Endothelial cell of umbilical vein (primary cell): ENCODE results near the gene MYO5B. TPM values are rescaled to one million over a fixed set of nuclear protein-coding genes. Genes with fewer than 3 reads are reported as not detected.
"Not testable (repeated sequence)": the region's sequence is repeated elsewhere in the genome, so short reads cannot be mapped to it uniquely, and the experiment has no call there.

ENCODE experiments used
- BruUV-seq: library from RNA; stranded (reverse); fragments of 400-500 nt; replicated peaks from 2 replicates; lab custom pipeline; 2021; lab: Mats Ljungman, UMichigan
- CTCF ChIA-PET: fragments of 300-600, 350-600 bp; sonication (Branson Sonifier 250); formaldehyde crosslinking; loops from one replicate; lab custom pipeline; 2021; ENCODE audit warnings: antibody characterized with exemption, inconsistent platforms; lab: Charles Lee
- POLR2A ChIA-PET: fragments of 300-600, 350-600 bp; sonication (Branson Sonifier 250); formaldehyde crosslinking; loops from one replicate; lab custom pipeline; 2021; ENCODE audit warnings: antibody characterized with exemption, inconsistent platforms; lab: Charles Lee
- DNase-seq: peaks from one replicate; pipeline ENCODE4 v3.0.0-alpha.2; 2011; ENCODE audit warnings: low read depth, low spot score
- FAIRE-seq: peaks from 2 replicates; lab custom pipeline; 2011; peaks lifted over from hg19 to GRCh38; lab: Jason Lieb, UNC
- H2AFZ ChIP-seq: 2 replicates; pipeline ENCODE4 v1.6.0; 2012; ENCODE audit warnings: low read depth, low read length, control low read depth, inconsistent platforms
- H3K27ac ChIP-seq: 2 replicates; pipeline ENCODE4 v1.5.1; 2011; ENCODE audit warnings: low read depth, mild to moderate bottlenecking, control low read depth, low read length, moderate library complexity; ENCODE audit not compliant: insufficient read depth
- H3K27me3 ChIP-seq, 2 experiments: 2 replicates each; pipeline versions ENCODE4 v1.6.0 to v1.6.1; 2011; ENCODE audit warnings: low read length in 2 of 2, mixed read lengths in 1 of 2; ENCODE audit not compliant: control insufficient read depth in 2 of 2, insufficient read depth in 2 of 2
- H3K36me3 ChIP-seq, 2 experiments: 2 replicates in 1 of 2; 3 replicates in 1 of 2; pipeline ENCODE4 v1.5.1; 2011; ENCODE audit warnings: low read length in 2 of 2, mild to moderate bottlenecking in 1 of 2, moderate library complexity in 1 of 2; ENCODE audit not compliant: control insufficient read depth in 2 of 2, insufficient read depth in 2 of 2; ENCODE audit errors: extremely low read depth in 1 of 2
- H3K4me1 ChIP-seq: 3 replicates; pipeline ENCODE4 v1.5.1; 2011; ENCODE audit warnings: mild to moderate bottlenecking, low read length; ENCODE audit not compliant: control insufficient read depth, insufficient read depth; ENCODE audit errors: extremely low read depth
- H3K4me2 ChIP-seq: 2 replicates; pipeline ENCODE4 v1.6.1; 2011; ENCODE audit warnings: low read length, control low read depth, mixed read lengths; ENCODE audit not compliant: insufficient read depth
- H3K4me3 ChIP-seq, 3 experiments: fragments of 200-600 bp in 1 of 3; sonication (generic), shearing (Covaris generic) in 1 of 3; replicated peaks in 1 of 3; 2 replicates each; pipeline ENCODE4 v1.5.1; 2011 to 2016; ENCODE audit warnings: control low read depth in 3 of 3, low read length in 3 of 3, mild to moderate bottlenecking in 2 of 3, inconsistent platforms in 1 of 3, low read depth in 1 of 3, moderate library complexity in 1 of 3; ENCODE audit not compliant: insufficient read depth in 1 of 3
- H3K79me2 ChIP-seq: 2 replicates; pipeline ENCODE4 v1.6.0; 2012; ENCODE audit warnings: low read length, inconsistent platforms; ENCODE audit not compliant: control insufficient read depth, insufficient read depth
- H3K9ac ChIP-seq: replicated peaks from 2 replicates; pipeline ENCODE3; 2011; ENCODE audit warnings: low read length, control low read depth; ENCODE audit not compliant: insufficient read depth; ENCODE audit errors: extremely low read depth
- H3K9me1 ChIP-seq: replicated peaks from 3 replicates; pipeline ENCODE4 v1.6.0; 2011; ENCODE audit warnings: mild to moderate bottlenecking, low read length; ENCODE audit not compliant: control insufficient read depth, insufficient read depth; ENCODE audit errors: extremely low read depth
- H3K9me3 ChIP-seq: replicated peaks from 2 replicates; pipeline ENCODE4 v1.5.1; 2012; ENCODE audit warnings: low read length, inconsistent platforms; ENCODE audit not compliant: control insufficient read depth, insufficient read depth
- H4K20me1 ChIP-seq: replicated peaks from 2 replicates; pipeline ENCODE3; 2011; ENCODE audit warnings: mild to moderate bottlenecking, low read length; ENCODE audit not compliant: control insufficient read depth, insufficient read depth; ENCODE audit errors: extremely low read depth
- EZH2 ChIP-seq: IDR thresholded peaks from 2 replicates; pipeline ENCODE4 v1.6.1; 2012; ENCODE audit warnings: borderline replicate concordance, low read depth, mild to moderate bottlenecking, moderate library complexity, low read length, inconsistent platforms; ENCODE audit not compliant: severe bottlenecking
- FOS ChIP-seq: IDR thresholded peaks from 2 replicates; pipeline ENCODE4 v1.6.1; 2011; ENCODE audit warnings: mild to moderate bottlenecking, low read length, moderate library complexity, borderline replicate concordance; ENCODE audit not compliant: insufficient read depth
- GATA2 ChIP-seq: IDR thresholded peaks from 2 replicates; pipeline ENCODE4 v1.7.0; 2011; ENCODE audit warnings: low read depth, mild to moderate bottlenecking, moderate library complexity, mixed read lengths, low read length; ENCODE audit not compliant: insufficient read length, insufficient read depth
- JUN ChIP-seq: IDR thresholded peaks from 2 replicates; pipeline ENCODE4 v1.6.1; 2011; ENCODE audit warnings: borderline replicate concordance, low read depth; ENCODE audit not compliant: insufficient read length, insufficient read depth
- MAX ChIP-seq: IDR thresholded peaks from 2 replicates; pipeline ENCODE4 v1.6.1; 2011; ENCODE audit not compliant: insufficient read depth, insufficient read length
- MYC ChIP-seq: IDR thresholded peaks from one replicate; pipeline ENCODE4 v1.6.1; 2011; ENCODE audit warnings: mild to moderate bottlenecking, low read depth, low read length
- POLR2A ChIP-seq: IDR thresholded peaks from 2 replicates; pipeline ENCODE4 v1.6.1; 2012; ENCODE audit warnings: low read depth, mild to moderate bottlenecking, control low read depth, low read length
- POLR2AphosphoS5 ChIP-seq: IDR thresholded peaks from 2 replicates; pipeline ENCODE4 v1.6.1; 2012; ENCODE audit warnings: low read depth, mild to moderate bottlenecking, control low read depth, low read length, moderate library complexity; ENCODE audit not compliant: insufficient read depth
- dilution Hi-C: fragments of 300-500 bp; cut with MboI; formaldehyde crosslinking; loops from one replicate; pipeline ENCODE4 v1.15.0; 2019; ENCODE audit warnings: low sequenced_read_pairs; ENCODE audit not compliant: extremely low pct_ligation_motif_present
- intact Hi-C: fragments of 100-400 bp; cut with micrococcal nuclease; formaldehyde crosslinking; loops from one replicate; pipeline ENCODE4 v1.10.0; 2022
- polyA plus RNA-seq, 4 experiments: library from polyadenylated mRNA; depleted of rRNA in 3 of 4; stranded (reverse) in 3 of 4; unstranded in 1 of 4; fragments of >200 nt; gene quantifications; 2 replicates each; pipeline versions ENCODE4 v1.2.1 to v1.2.3, GENCODE V29; 2011 to 2012; ENCODE audit warnings: missing spikeins in 1 of 4
- total RNA-seq: library from RNA; stranded (reverse); gene quantifications from 2 replicates; pipeline ENCODE4 v1.2.3, GENCODE V29; 2021
- TF ChIP-seq, protein P1 (sequence below), 2 donors: IDR thresholded peaks; 1 replicate in 1 of 2; 2 replicates in 1 of 2; pipeline ENCODE4 v1.5.1; 2011; ENCODE audit warnings: low read length in 2 of 2, mild to moderate bottlenecking in 2 of 2, moderate library complexity in 2 of 2, control low read depth in 1 of 2, inconsistent platforms in 1 of 2, low read depth in 1 of 2; ENCODE audit not compliant: insufficient read depth in 1 of 2; ENCODE audit errors: extremely low read depth in 1 of 2

The MYO5B gene
- total and polyA plus RNA-seq, 2 donors (not counting 3 experiments of a cell fraction or from before 2014, with no cell fraction given) = 0.54 to 1.1 TPM

- Histone ChIP-seq H3K9me1 (no peaks in the 10 kb centered on the region), H3K4me2 (no peak overlapping the region), H3K27ac (no peak overlapping the region), H3K4me3 (no peak overlapping the region), H4K20me1 (no peaks in the 10 kb centered on the region), H3K9me3 (no peaks in the 10 kb centered on the region), H3K4me1 (no peaks in the 10 kb centered on the region), H2AFZ (no peak overlapping the region), H3K79me2 (no peaks in the 10 kb centered on the region), H3K36me3 (peaks cover 0 to 2% of the 10 kb centered on the region in 2 experiments), H3K9ac (no peak overlapping the region), H3K27me3 (no peaks in the 10 kb centered on the region)
- TF ChIP-seq JUN (no peak), FOS (no peak), MYC (no peak), EZH2 (no peak), MAX (no peak), POLR2AphosphoS5 (no peak), GATA2 (no peak), POLR2A (no peak)
- TF ChIP-seq, protein P1, sequence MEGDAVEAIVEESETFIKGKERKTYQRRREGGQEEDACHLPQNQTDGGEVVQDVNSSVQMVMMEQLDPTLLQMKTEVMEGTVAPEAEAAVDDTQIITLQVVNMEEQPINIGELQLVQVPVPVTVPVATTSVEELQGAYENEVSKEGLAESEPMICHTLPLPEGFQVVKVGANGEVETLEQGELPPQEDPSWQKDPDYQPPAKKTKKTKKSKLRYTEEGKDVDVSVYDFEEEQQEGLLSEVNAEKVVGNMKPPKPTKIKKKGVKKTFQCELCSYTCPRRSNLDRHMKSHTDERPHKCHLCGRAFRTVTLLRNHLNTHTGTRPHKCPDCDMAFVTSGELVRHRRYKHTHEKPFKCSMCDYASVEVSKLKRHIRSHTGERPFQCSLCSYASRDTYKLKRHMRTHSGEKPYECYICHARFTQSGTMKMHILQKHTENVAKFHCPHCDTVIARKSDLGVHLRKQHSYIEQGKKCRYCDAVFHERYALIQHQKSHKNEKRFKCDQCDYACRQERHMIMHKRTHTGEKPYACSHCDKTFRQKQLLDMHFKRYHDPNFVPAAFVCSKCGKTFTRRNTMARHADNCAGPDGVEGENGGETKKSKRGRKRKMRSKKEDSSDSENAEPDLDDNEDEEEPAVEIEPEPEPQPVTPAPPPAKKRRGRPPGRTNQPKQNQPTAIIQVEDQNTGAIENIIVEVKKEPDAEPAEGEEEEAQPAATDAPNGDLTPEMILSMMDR (IDR thresholded peaks at IDR 0.05; ENCODE audit: extremely low read depth in 1 of 2, insufficient read depth in 1 of 2, low read depth in 1 of 2, low read length in 2 of 2) = no peak
- DNase-seq (no peak), FAIRE-seq (no peak)
- intact Hi-C loops = no loop called here
- no TSS peak for BruUV-seq
- dilution Hi-C loops = no loop called here
- ChIA-PET POLR2A (no interaction called here), CTCF (no interaction called here)
These were observed 392.3 kb downstream of the MYO5B start for GRCh38 chr18:49802623-49803022.

GRCh38 chr18:49800491-49800890 lies 394.5 kb downstream of the MYO5B start:
- intact Hi-C loops, FAIRE-seq, H3K27ac ChIP-seq, H3K9me3 ChIP-seq, CTCF ChIA-PET, H3K79me2 ChIP-seq, POLR2A ChIA-PET, DNase-seq, H3K4me3 ChIP-seq, H3K4me2 ChIP-seq, dilution Hi-C loops, BruUV-seq, H3K4me1 ChIP-seq, H3K36me3 ChIP-seq, H4K20me1 ChIP-seq, H2AFZ ChIP-seq, H3K9me1 ChIP-seq, H3K27me3 ChIP-seq, H3K9ac ChIP-seq: not testable (repeated sequence)

DNA sequence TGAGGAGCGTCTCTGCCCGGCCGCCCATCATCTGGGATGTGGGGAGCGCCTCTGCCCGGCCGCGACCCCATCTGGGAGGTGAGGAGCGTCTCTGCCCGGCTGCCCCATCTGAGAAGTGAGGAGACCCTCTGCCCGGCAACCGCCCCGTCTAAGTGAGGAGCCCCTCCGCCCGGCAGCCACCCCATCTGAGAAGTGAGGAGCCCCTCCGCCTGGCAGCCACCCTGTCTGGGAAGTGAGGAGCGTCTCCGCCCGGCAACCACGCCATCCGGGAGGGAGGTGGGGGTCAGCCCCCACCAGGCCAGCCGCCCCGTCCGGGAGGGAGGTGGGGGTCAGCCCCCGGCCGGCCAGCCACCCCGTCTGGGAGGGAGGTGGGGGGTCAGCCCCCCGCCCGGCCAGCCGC lies 395.1 kb downstream of the MYO5B start:
- dilution Hi-C loops, DNase-seq, H3K79me2 ChIP-seq, H3K36me3 ChIP-seq, H3K9ac ChIP-seq, H3K9me1 ChIP-seq, H4K20me1 ChIP-seq, H3K4me2 ChIP-seq, H3K9me3 ChIP-seq, POLR2A ChIA-PET, H2AFZ ChIP-seq, H3K4me3 ChIP-seq, FAIRE-seq, H3K27me3 ChIP-seq, intact Hi-C loops, H3K4me1 ChIP-seq, CTCF ChIA-PET, BruUV-seq, H3K27ac ChIP-seq: not testable (repeated sequence)
